Stimulated activated naive B cell treated with anti-CD40 and anti-IgM and Interleukin-4, amounts not matched to agents 10 μg/mL and 1 μg/mL and 100 μg/mL, for 72 hours (primary cell): ENCODE results near the gene CRY2.
A peak's percentile ranks its signal among the peaks of the same experiment; 100 is the strongest.

Experiments used
- ATAC-seq, 2 donors: fragments of 150-1000 bp; cut with Tn5 transposase; replicated peaks; 2 replicates each; pipeline ENCODE4 v1.10.0; 2021; ENCODE audit warnings: moderate library complexity in 1 of 2
- DNase-seq: peaks from one replicate; pipeline ENCODE4 v3.0.0; 2021
- H3K27ac Mint-ChIP-seq: one replicate; pipeline ENCODE4 v1.8.0; 2022; ENCODE audit warnings: mild to moderate bottlenecking, mixed read lengths
- H3K27me3 Mint-ChIP-seq, 2 donors: one replicate each; pipeline ENCODE4 v1.8.0; 2022; ENCODE audit warnings: mixed read lengths in 2 of 2
- H3K36me3 Mint-ChIP-seq, 2 donors: one replicate each; pipeline ENCODE4 v1.8.0; 2022; ENCODE audit warnings: mixed read lengths in 2 of 2, mild to moderate bottlenecking in 1 of 2
- H3K4me1 Mint-ChIP-seq, 2 donors: one replicate each; pipeline ENCODE4 v1.8.0; 2022; ENCODE audit warnings: mixed read lengths in 2 of 2, mild to moderate bottlenecking in 1 of 2
- H3K4me3 Mint-ChIP-seq, 2 donors: one replicate each; pipeline ENCODE4 v1.8.0; 2022; ENCODE audit warnings: mild to moderate bottlenecking in 2 of 2, mixed read lengths in 2 of 2, moderate library complexity in 1 of 2
- H3K9me3 Mint-ChIP-seq, 2 donors: one replicate each; pipeline ENCODE4 v1.8.0; 2022; ENCODE audit warnings: mixed read lengths in 2 of 2, mild to moderate bottlenecking in 1 of 2

The CRY2 gene

DNA sequence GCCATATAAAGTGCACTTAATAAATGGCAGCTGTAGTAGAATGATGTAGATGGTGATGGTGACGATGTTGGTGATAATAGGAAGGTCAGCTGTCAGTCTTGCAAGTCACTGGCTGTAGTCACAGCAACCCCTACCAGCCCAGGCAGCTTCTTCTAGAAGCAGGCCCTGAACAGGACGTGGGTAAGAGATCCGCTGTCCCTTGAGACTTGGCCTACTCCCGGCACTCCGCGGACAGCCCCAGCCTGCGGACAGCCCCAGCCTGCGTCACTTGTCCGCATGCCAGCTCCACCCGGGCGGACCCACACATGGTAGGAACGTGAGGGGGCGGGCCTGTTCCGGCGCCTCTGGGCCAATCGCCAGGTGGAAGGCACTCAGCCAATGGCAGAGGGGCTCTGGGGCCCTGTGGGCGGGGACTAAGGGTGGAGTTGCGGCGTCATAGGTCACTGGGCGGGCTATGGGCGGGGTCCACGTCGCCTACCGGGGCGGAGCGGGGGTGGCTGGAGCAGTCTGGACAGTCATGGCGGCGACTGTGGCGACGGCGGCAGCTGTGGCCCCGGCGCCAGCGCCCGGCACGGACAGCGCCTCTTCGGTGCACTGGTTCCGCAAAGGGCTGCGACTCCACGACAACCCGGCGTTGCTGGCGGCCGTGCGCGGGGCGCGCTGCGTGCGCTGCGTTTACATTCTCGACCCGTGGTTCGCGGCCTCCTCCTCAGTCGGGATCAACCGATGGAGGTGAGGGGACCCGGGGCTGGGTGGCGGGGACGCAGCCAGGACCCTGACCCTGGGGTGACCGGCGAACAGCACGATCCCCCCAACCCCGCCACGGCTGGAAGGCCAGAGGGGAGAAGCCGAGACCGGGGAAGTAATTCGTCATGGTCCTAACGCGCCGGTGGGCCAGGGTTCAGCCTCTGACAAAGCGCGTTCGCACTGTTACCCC is at the start of gene CRY2:
CRY2 (plus strand) TSS at position 502 of the 937 bp plus-strand sequence; CDS start at position 518, 16 bp downstream.
- peak within 1 kb of the TSS; percentile 95 for H3K27ac Mint-ChIP-seq
- H3K4me3 Mint-ChIP-seq, result peak within 1 kb of the TSS; percentile 85 to 88
- H3K9me3 Mint-ChIP-seq, result no peaks in the 10 kb centered on the region
- no peaks in the 10 kb centered on the region for H3K27me3 Mint-ChIP-seq
- ATAC-seq (peak; percentile 87 to 89), DNase-seq (peak; percentile 100)
- peaks cover 51 to 70% of the 10 kb centered on the region in 2 donors for H3K4me1 Mint-ChIP-seq
- H3K36me3 Mint-ChIP-seq, result peaks cover 6 to 8% of the 10 kb centered on the region in 2 donors

DNA sequence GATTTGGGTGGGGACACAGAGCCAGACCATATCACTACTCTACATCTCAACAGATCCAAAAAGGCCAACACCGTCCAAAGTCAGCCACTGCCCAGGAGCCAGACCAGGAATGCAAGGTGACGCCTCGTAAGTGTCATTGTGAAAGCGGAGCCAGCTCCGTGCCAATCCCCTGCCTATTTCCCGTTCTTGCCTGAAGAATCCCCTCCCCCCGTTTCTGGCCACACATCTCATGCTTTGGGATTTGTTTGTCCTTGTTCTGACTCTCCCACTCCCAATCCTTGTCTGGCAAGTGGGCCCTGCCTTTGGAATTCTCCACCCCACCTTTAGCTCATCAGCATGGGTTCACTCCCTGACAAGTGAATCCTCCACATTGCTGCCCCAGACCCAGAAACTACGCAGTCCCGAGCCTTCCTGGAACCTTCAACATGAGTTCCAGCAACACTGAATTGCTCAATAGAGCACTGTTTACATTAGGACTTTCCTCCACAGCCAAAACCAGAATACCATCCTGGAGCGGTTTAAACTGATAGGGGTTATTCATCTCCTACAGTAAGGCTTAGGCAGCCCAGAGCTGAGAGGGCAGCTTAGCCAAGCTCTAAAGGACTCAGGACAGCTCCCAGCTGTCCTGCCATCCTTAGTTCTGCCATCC is 48.4 kb upstream of the CRY2 start:
- DNase-seq (no peak), ATAC-seq (no peak)
- Mint-ChIP-seq H3K4me1 (peaks cover 0 to 3% of the 10 kb centered on the region in 2 donors), H3K36me3 (no peaks in the 10 kb centered on the region), H3K4me3 (no peak overlapping the region), H3K27ac (no peak overlapping the region), H3K27me3 (peaks cover 0 to 4% of the 10 kb centered on the region in 2 donors), H3K9me3 (peaks cover 0 to 4% of the 10 kb centered on the region in 2 donors)

DNA sequence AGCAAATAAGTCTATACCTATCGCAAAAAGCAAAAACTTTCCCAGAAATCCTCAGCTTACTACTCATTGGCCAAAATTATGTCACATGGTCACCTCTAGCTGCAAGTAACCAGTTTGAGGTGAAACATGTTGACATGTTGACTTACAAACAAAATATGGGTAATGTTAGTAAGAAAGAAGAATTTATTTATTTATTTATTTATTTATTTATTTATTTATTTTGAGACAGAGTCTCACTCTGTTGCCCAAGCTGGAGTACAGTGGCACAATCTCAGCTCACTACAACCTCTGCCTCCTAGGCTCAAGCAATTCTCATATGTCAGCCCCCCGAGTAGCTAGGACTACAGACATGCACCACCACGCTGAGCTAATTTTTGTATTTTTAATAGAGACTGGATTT is 47.7 kb upstream of the CRY2 start:
- H3K36me3 Mint-ChIP-seq, result no peaks in the 10 kb centered on the region
- no peaks in the 10 kb centered on the region for H3K27me3 Mint-ChIP-seq
- DNase-seq (no peak), ATAC-seq (no peak)
- H3K9me3 Mint-ChIP-seq, result peaks cover 0 to 4% of the 10 kb centered on the region in 2 donors
- peaks cover 0 to 9% of the 10 kb centered on the region in 2 donors for H3K4me1 Mint-ChIP-seq
- H3K4me3 Mint-ChIP-seq, result no peak overlapping the region
- H3K27ac Mint-ChIP-seq, result no peak overlapping the region

DNA sequence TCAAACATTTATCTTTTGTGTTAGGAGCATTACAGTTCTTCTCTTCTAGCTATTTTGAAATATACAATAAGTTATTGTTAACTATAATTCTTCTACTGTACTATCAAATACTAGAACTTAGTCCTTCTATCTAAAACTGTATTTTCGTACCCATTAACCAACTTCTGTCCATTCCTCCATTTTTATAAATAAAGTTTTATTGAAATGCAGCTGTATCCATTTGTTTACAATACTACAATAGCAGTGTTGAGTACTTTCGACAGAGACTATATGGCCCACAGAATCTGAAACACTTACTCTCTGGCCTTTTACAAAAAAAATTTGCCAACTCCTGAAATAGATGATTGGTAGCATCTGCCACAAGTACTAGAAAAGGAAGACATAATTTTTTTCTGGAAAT is 47.0 kb upstream of the CRY2 start:
- Mint-ChIP-seq H3K9me3 (peaks cover 0 to 4% of the 10 kb centered on the region in 2 donors), H3K36me3 (no peaks in the 10 kb centered on the region), H3K4me1 (peaks cover 0 to 12% of the 10 kb centered on the region in 2 donors), H3K27me3 (no peaks in the 10 kb centered on the region), H3K27ac (no peak overlapping the region), H3K4me3 (no peak overlapping the region)
- DNase-seq (no peak), ATAC-seq (no peak)

DNA sequence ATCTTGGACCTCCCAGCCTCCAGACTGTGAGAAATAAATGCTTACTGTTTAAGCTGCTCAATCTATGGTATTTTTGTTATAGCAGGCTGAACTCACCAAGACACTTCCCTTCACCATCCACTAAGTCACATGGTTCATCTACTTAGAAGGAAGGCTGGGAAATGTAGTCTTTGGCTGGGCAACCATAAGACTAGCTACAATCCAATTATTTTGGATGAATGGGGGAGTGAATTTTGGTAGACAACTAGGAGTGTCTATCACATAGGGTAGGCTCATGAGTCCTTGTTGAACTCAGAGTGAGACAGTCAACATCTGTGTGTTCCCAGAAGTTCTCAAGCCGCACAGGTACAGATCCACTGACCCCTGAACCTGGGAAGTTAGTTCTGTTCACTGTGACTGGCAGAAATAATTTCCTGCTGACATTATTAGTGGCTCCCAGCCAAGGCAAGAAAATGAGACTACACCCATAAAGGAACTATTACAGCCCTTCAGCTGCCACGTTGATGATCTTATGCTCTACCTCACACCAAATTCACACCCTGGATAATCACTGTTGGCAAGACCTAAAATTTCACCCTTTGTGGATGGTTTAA is 45.5 kb upstream of the CRY2 start:
- no peak overlapping the region for H3K27ac Mint-ChIP-seq

DNA sequence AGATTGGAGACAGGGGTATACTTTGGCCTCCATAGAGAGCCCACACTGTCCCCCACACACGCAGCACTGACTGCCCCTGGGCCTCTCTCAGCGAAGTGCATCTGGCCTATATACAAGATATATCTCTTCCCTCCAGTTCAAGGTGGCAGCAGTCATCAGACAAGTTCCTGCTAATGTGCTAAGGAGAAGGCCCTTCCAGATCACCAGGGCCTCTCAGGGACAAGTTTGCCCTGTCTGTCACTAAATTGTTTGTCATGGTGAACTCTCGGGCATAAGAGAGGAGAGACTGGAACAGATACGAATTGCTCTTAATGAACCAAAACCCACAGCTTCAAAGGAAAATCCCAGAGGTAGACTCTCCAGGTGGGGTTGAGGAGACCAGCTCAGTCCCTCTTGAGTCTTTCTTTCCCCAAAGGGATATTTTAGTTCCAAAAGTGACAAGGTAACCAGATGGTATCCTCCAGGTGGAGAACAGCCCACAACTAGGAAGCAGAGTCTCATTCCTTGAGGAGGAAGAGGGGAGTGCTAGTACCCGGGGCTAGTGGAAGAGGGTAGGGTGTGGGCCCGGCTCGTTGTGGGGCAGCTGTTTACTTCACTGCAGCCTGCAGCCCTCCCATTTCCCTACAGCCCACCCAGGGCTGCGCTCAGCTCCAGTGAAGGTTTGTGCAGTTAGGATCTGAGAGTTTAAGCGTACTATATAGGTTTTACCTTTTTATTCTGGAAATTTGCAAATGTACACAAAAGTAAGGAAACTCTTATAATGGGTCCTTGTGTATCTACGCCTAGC is 44.6 kb upstream of the CRY2 start:
- Mint-ChIP-seq H3K4me3 (no peak overlapping the region), H3K36me3 (peaks cover 4 to 10% of the 10 kb centered on the region in 2 donors), H3K27me3 (no peaks in the 10 kb centered on the region), H3K9me3 (peaks cover 0 to 4% of the 10 kb centered on the region in 2 donors), H3K4me1 (peaks cover 10 to 36% of the 10 kb centered on the region in 2 donors), H3K27ac (no peak overlapping the region)
- ATAC-seq (no peak), DNase-seq (no peak)

More for the DNA sequence above, 45.5 kb upstream of the CRY2 start:
- Mint-ChIP-seq H3K4me1 (peaks cover 5 to 27% of the 10 kb centered on the region in 2 donors), H3K9me3 (peaks cover 0 to 4% of the 10 kb centered on the region in 2 donors), H3K36me3 (peaks cover 4 to 7% of the 10 kb centered on the region in 2 donors), H3K4me3 (no peak overlapping the region), H3K27me3 (no peaks in the 10 kb centered on the region)
- no peak for DNase-seq
- ATAC-seq, result no peak

DNA sequence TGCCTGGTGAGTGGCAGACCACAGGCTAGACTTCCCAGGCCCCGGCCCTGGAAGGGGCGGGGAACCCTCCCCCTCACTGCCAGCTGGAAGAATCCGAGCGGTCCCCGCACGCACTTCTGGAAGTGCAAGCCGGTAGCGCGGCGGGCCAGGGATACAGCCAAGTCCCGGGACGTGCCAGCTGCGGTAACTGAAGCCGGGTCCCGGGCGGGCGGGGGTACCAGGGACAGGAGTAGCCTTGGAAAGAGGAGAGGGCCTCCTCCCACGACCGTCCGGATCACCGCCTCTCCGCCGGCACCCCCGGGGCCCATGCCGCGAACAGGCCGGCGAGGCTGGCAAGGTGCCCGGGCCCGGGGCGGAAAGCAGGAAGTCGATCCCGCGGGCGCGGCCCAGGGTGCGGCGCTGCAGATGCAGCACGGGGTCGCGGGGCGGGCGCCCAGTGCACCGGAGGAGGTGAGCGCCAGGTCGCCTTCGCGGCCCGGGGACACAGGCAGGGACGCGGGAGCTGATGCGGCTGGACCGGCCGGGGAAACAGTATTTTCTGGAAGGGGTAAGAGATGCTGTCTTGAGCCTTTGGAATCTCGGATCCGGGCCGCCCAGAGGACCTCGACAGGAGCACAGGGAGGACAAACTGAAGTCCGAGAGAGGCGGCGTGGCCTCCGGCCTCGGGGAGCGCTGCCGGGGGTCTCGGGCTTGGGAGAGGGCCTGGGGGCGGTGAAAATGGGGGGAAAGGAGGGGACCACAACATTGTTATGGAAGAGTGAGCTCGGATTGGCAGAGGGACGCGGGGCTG is 43.1 kb upstream of the CRY2 start:
- H3K9me3 Mint-ChIP-seq, result peaks cover 0 to 2% of the 10 kb centered on the region in 2 donors
- peak overlapping the region; percentile 94 for H3K27ac Mint-ChIP-seq
- peaks cover 13 to 20% of the 10 kb centered on the region in 2 donors for H3K36me3 Mint-ChIP-seq
- peak; percentile 56 to 61 for ATAC-seq
- no peaks in the 10 kb centered on the region for H3K27me3 Mint-ChIP-seq
- H3K4me1 Mint-ChIP-seq, result peaks cover 18 to 51% of the 10 kb centered on the region in 2 donors
- peak; percentile 53 for DNase-seq
- H3K4me3 Mint-ChIP-seq, result peak overlapping the region; percentile 94 to 97

DNA sequence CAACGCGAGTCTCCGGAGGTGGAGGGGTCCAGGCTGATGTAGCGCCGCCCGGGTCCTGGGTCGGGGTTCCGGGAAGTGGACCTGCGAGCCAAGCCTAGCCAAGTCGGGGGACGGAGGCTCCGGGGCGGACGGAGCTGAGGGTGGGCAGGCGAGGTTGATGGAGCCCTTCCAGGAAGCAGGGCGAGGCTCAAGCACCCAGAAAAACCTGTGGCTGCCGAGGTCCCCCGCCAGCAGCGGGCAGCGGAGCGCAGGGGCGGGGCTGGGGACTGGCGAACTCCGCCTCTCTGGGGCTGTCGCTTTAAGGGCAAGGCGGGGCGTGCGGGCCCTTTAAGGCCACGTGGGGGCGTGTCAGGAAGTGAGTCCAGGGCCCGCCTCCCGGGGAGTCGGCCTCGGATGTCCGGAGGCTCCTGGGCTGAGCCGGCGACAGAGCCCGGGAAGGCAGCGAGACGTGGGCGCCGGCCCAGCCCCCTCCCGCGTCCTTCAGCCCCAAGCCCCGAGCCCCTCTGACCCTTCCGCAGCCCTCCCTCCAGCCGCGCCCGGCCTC is 42.4 kb upstream of the CRY2 start, which contains the start of gene SLC35C1:
SLC35C1 (plus strand) TSS at position 389 of the 544 bp plus-strand sequence. CDS start 653 bp downstream, outside the sequence.
- Mint-ChIP-seq H3K9me3 (peaks cover 0 to 2% of the 10 kb centered on the region in 2 donors), H3K36me3 (peaks cover 20 to 24% of the 10 kb centered on the region in 2 donors), H3K27me3 (no peaks in the 10 kb centered on the region), H3K4me3 (peak within 1 kb of the TSS; percentile 94 to 97), H3K27ac (peak within 1 kb of the TSS; percentile 94), H3K4me1 (peaks cover 25 to 57% of the 10 kb centered on the region in 2 donors)
- peak; percentile 93 for DNase-seq
- ATAC-seq, result peak; percentile 94 to 95

DNA sequence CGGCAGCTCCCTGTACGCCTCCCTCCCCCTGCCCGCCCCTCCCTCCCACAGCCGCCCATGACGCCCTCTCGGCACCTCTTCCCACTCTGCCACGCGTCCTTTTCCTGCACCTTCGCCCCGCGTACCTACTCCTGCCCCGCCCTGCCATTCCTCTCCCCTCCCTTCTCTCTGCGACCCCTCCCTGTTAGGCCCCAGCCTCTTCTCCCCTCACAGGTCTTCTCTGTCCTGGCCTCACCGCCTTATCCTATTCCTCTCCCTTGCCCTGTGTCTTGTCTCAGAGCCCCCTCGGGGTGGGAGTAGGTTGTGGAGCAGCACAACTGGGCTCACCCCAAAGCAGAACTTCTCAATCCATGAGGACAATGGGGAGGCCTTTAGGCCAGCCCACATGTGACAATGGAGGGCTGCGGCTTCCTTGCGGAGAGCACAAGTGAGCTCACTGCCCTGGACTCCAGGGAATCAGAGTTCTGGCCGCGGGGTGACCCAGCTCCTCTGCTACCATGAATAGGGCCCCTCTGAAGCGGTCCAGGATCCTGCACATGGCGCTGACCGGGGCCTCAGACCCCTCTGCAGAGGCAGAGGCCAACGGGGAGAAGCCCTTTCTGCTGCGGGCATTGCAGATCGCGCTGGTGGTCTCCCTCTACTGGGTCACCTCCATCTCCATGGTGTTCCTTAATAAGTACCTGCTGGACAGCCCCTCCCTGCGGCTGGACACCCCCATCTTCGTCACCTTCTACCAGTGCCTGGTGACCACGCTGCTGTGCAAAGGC is 41.8 kb upstream of the CRY2 start:
- DNase-seq, result no peak
- ATAC-seq, result peak; percentile 6 to 40
- H3K36me3 Mint-ChIP-seq, result peaks cover 22 to 26% of the 10 kb centered on the region in 2 donors
- H3K9me3 Mint-ChIP-seq, result peaks cover 0 to 2% of the 10 kb centered on the region in 2 donors
- peak overlapping the region; percentile 94 for H3K27ac Mint-ChIP-seq
- H3K4me1 Mint-ChIP-seq, result peaks cover 27 to 64% of the 10 kb centered on the region in 2 donors
- H3K4me3 Mint-ChIP-seq, result peak overlapping the region; percentile 94 to 97
- no peaks in the 10 kb centered on the region for H3K27me3 Mint-ChIP-seq

DNA sequence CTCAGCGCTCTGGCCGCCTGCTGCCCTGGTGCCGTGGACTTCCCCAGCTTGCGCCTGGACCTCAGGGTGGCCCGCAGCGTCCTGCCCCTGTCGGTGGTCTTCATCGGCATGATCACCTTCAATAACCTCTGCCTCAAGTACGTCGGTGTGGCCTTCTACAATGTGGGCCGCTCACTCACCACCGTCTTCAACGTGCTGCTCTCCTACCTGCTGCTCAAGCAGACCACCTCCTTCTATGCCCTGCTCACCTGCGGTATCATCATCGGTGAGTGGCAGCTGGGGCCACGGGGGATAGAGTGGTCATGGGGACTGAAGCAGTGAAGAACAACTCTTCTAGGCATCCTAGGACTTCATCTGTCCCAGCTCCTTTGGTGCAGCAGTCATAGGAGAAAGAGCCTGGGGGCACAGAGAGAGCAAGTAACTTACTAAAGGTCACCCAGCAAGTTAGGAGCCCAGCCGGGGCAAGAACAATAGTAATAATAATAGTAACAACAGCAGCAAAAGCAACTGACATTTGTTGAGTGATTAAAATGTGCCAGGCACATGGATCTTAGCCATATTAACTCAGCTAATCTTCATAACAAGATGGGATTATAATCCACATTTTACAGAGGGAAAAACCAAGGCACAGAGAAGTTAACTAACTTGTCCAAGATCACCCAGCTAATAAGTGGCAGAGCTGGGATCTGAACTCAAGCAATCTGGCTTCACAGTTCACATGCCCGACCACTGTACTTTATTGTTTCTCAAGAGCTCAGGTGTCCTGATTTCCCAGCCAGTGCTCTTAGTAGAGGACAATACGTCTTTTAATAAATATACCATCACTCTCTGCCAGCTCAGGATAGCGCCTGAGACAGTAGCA is 41.0 kb upstream of the CRY2 start:
- H3K9me3 Mint-ChIP-seq, result no peaks in the 10 kb centered on the region
- no peak for ATAC-seq
- peak overlapping the region; percentile 94 to 97 for H3K4me3 Mint-ChIP-seq
- no peaks in the 10 kb centered on the region for H3K27me3 Mint-ChIP-seq
- H3K27ac Mint-ChIP-seq, result peak overlapping the region; percentile 71
- peaks cover 29 to 70% of the 10 kb centered on the region in 2 donors for H3K4me1 Mint-ChIP-seq
- no peak for DNase-seq
- peaks cover 30 to 32% of the 10 kb centered on the region in 2 donors for H3K36me3 Mint-ChIP-seq

DNA sequence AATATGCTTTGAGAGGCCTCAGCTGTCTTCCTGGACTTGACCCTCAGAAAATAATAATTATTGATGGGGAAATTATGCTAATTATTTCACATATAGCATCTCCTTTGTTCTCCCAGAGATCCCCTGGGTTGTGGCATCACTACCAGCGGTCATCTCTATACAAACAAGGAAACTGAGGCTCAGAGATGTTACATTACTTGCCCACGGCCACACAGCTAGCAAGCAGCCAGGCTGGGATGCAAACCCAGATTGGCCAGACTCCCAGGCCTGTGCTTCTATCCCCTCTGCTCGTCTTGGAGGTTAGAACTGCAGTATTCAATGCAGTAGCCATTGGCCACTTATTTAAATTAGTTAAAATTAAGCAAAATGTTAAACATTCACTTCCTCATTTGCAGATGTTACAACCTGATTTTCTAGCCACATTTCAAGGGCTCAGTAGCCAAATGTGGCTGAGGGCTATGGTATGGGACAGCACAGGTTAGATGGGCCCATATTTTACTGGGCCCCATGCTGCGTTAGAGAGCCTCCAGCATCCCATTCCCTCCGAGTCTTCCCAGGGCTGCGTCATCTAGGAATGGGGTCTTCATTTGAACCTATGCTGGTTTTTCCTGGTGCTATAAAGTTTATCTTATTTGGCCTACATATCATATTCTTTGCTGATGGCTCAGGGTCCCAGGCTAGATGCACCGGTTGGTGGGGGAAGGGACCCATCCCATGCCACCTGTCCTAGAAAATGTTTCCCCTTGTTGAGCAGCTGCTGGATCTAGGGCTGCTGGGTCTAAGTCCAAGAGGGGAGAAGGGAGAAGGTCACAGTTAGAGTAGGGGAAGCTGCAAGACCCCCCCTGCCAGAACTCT is 40.1 kb upstream of the CRY2 start:
- H3K4me3 Mint-ChIP-seq, result peak overlapping the region; percentile 67 to 78
- H3K27ac Mint-ChIP-seq, result peak overlapping the region; percentile 31
- ATAC-seq (no peak), DNase-seq (no peak)
- peaks cover 29 to 70% of the 10 kb centered on the region in 2 donors for H3K4me1 Mint-ChIP-seq
- H3K27me3 Mint-ChIP-seq, result no peaks in the 10 kb centered on the region
- H3K9me3 Mint-ChIP-seq, result no peaks in the 10 kb centered on the region
- H3K36me3 Mint-ChIP-seq, result peaks cover 35 to 37% of the 10 kb centered on the region in 2 donors
